ENCODE data around the gene TAF12.

- TF ChIP-seq CTCF (IDR thresholded peaks at IDR 0.05) (no peak), POLR2A (IDR thresholded peaks at IDR 0.05) (no peak)
Measured at GRCh38 chr1:28684937-28685336, 42.1 kb upstream of the TAF12 start.
